ENCODE results near the gene TMEM271. TPM values are rescaled to one million over a fixed set of nuclear protein-coding genes. Genes with fewer than 3 reads are reported as not detected.

TMEM271 gene, protein sequence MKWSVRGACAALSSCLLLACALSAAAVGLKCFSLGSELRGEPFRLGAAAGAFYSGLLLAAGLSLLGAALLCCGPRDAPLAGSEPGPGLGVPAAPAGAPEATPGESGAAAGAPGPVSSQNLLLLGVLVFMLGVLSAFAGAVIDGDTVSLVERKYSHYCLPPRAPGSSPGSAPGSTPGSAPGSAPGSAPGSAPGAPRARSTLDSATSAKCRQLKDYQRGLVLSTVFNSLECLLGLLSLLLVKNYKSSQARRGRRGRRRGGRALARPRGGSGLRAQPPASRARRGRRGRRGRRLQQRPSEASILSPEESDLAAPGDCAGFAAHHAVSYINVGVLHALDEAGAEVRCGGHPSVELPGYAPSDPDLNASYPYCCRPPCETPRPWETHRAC
- total RNA-seq (not detected), polyA plus RNA-seq (not detected)

- 3% methylated on average over 58 of the region's 60 CpGs for WGBS
- peaks cover 0 to 11% (median 7%) of the 10 kb centered on the region in 4 donors for H3K4me1 ChIP-seq (ENCODE audit: control insufficient read depth in 4 of 4, insufficient read depth in 4 of 4, low read length in 3 of 4)
- no peak within 1 kb of the TSS for H3K9ac ChIP-seq (ENCODE audit: low read depth in 1 of 2, low read length in 2 of 2)
- H3K27me3 ChIP-seq (ENCODE audit: control insufficient read depth in 4 of 4, insufficient read depth in 4 of 4, low read length in 3 of 4): peaks cover 0 to 17% (median 7%) of the 10 kb centered on the region in 4 donors
- peak within 1 kb of the TSS in 1 of 3 donors; percentile 30 for H3K4me3 ChIP-seq (ENCODE audit: low read depth in 1 of 3, low read length in 3 of 3)
- H3K27ac ChIP-seq (ENCODE audit: low read depth in 1 of 2, low read length in 2 of 2): no peak within 1 kb of the TSS
- H3K9me3 ChIP-seq (ENCODE audit: control insufficient read depth in 4 of 4, low read length in 3 of 4): peaks cover 0 to 8% (median 5%) of the 10 kb centered on the region in 4 donors
- DNase-seq (ENCODE audit: low spot score): no peak
- no peaks in the 10 kb centered on the region for H3K36me3 ChIP-seq (ENCODE audit: control insufficient read depth in 4 of 4, insufficient read depth in 3 of 4, low read depth in 1 of 4, low read length in 3 of 4)
- no peak for TF ChIP-seq JUND (IDR thresholded peaks at IDR 0.05)
- TF ChIP-seq FOXA1 (IDR thresholded peaks at IDR 0.05): no peak
- TF ChIP-seq FOXA2 (IDR thresholded peaks at IDR 0.05): no peak
- TF ChIP-seq TAF1 (conservative IDR thresholded peaks at IDR 0.05): no peak
- no peak for TF ChIP-seq RXRA (IDR thresholded peaks at IDR 0.05)
- TF ChIP-seq, protein P1, sequence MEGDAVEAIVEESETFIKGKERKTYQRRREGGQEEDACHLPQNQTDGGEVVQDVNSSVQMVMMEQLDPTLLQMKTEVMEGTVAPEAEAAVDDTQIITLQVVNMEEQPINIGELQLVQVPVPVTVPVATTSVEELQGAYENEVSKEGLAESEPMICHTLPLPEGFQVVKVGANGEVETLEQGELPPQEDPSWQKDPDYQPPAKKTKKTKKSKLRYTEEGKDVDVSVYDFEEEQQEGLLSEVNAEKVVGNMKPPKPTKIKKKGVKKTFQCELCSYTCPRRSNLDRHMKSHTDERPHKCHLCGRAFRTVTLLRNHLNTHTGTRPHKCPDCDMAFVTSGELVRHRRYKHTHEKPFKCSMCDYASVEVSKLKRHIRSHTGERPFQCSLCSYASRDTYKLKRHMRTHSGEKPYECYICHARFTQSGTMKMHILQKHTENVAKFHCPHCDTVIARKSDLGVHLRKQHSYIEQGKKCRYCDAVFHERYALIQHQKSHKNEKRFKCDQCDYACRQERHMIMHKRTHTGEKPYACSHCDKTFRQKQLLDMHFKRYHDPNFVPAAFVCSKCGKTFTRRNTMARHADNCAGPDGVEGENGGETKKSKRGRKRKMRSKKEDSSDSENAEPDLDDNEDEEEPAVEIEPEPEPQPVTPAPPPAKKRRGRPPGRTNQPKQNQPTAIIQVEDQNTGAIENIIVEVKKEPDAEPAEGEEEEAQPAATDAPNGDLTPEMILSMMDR (IDR thresholded peaks at IDR 0.05; ENCODE audit: low read depth, low read length, missing input control): no peak
- no peak for TF ChIP-seq RAD21 (IDR thresholded peaks at IDR 0.05)
- TF ChIP-seq NR2F2 (IDR thresholded peaks at IDR 0.05): no peak
- no peak for TF ChIP-seq GABPA (IDR thresholded peaks at IDR 0.05 in 1 of 2, conservative IDR thresholded peaks at IDR 0.05 in 1 of 2)
- TF ChIP-seq HNF4G (IDR thresholded peaks at IDR 0.05): no peak
- TF ChIP-seq ZBTB33 (IDR thresholded peaks at IDR 0.05): no peak
- TF ChIP-seq ATF3 (IDR thresholded peaks at IDR 0.05): no peak
These were observed at the start of gene TMEM271 for GRCh38 chr4:576245-576821. TSS of gene TMEM271 (minus strand) at chr4:576295. CDS start at chr4:576062, 233 bp downstream.

- Histone ChIP-seq H3K9me3 (ENCODE audit: control insufficient read depth in 4 of 4, low read length in 3 of 4) (no peaks in the 10 kb centered on the region), H3K27me3 (ENCODE audit: control insufficient read depth in 4 of 4, insufficient read depth in 4 of 4, low read length in 3 of 4) (no peaks in the 10 kb centered on the region), H3K9ac (ENCODE audit: low read depth in 1 of 2, low read length in 2 of 2) (no peak overlapping the region), H3K4me1 (ENCODE audit: control insufficient read depth in 4 of 4, insufficient read depth in 4 of 4, low read length in 3 of 4) (no peaks in the 10 kb centered on the region), H3K27ac (ENCODE audit: low read depth in 1 of 2, low read length in 2 of 2) (no peak overlapping the region), H3K36me3 (ENCODE audit: control insufficient read depth in 4 of 4, insufficient read depth in 3 of 4, low read depth in 1 of 4, low read length in 3 of 4) (no peaks in the 10 kb centered on the region), H3K4me3 (ENCODE audit: low read depth in 1 of 3, low read length in 3 of 3) (no peak overlapping the region)
- 91% methylated on average over 39 of the region's 39 CpGs for WGBS
- DNase-seq (ENCODE audit: low spot score): no peak
- TF ChIP-seq, protein P2, sequence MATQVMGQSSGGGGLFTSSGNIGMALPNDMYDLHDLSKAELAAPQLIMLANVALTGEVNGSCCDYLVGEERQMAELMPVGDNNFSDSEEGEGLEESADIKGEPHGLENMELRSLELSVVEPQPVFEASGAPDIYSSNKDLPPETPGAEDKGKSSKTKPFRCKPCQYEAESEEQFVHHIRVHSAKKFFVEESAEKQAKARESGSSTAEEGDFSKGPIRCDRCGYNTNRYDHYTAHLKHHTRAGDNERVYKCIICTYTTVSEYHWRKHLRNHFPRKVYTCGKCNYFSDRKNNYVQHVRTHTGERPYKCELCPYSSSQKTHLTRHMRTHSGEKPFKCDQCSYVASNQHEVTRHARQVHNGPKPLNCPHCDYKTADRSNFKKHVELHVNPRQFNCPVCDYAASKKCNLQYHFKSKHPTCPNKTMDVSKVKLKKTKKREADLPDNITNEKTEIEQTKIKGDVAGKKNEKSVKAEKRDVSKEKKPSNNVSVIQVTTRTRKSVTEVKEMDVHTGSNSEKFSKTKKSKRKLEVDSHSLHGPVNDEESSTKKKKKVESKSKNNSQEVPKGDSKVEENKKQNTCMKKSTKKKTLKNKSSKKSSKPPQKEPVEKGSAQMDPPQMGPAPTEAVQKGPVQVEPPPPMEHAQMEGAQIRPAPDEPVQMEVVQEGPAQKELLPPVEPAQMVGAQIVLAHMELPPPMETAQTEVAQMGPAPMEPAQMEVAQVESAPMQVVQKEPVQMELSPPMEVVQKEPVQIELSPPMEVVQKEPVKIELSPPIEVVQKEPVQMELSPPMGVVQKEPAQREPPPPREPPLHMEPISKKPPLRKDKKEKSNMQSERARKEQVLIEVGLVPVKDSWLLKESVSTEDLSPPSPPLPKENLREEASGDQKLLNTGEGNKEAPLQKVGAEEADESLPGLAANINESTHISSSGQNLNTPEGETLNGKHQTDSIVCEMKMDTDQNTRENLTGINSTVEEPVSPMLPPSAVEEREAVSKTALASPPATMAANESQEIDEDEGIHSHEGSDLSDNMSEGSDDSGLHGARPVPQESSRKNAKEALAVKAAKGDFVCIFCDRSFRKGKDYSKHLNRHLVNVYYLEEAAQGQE (IDR thresholded peaks at IDR 0.05): no peak
- TF ChIP-seq JUND (IDR thresholded peaks at IDR 0.05) (no peak), EGR1 (IDR thresholded peaks at IDR 0.05; ENCODE audit: low read depth in 2 of 2) (no peak), TAF1 (conservative IDR thresholded peaks at IDR 0.05) (no peak), YY1 (IDR thresholded peaks at IDR 0.05) (no peak), NR2F2 (IDR thresholded peaks at IDR 0.05) (no peak), SP1 (IDR thresholded peaks at IDR 0.05) (no peak), ATF3 (IDR thresholded peaks at IDR 0.05) (no peak), FOXA2 (IDR thresholded peaks at IDR 0.05) (no peak)
- TF ChIP-seq, protein P3, sequence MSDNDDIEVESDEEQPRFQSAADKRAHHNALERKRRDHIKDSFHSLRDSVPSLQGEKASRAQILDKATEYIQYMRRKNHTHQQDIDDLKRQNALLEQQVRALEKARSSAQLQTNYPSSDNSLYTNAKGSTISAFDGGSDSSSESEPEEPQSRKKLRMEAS (IDR thresholded peaks at IDR 0.05): no peak
- TF ChIP-seq, protein P1 (IDR thresholded peaks at IDR 0.05; ENCODE audit: low read depth, low read length, missing input control): no peak
These were observed 49.6 kb upstream of the TMEM271 start for GRCh38 chr4:625631-626161.

Measured in liver (tissue), 9 donors.